Stimulated activated CD8-positive, alpha-beta memory T cell treated with anti-CD3 and anti-CD28 coated beads, Interleukin-12 subunit alpha, Interleukin-12 subunit beta, amount 100 ng/mL, for 1 hour (primary cell): ENCODE data around the gene DDX10.

Experiments
- DNase-seq: peaks from one replicate; pipeline ENCODE4 v3.0.0-alpha.2; 2020; ENCODE audit warnings: low read depth

DDX10 gene

DNA sequence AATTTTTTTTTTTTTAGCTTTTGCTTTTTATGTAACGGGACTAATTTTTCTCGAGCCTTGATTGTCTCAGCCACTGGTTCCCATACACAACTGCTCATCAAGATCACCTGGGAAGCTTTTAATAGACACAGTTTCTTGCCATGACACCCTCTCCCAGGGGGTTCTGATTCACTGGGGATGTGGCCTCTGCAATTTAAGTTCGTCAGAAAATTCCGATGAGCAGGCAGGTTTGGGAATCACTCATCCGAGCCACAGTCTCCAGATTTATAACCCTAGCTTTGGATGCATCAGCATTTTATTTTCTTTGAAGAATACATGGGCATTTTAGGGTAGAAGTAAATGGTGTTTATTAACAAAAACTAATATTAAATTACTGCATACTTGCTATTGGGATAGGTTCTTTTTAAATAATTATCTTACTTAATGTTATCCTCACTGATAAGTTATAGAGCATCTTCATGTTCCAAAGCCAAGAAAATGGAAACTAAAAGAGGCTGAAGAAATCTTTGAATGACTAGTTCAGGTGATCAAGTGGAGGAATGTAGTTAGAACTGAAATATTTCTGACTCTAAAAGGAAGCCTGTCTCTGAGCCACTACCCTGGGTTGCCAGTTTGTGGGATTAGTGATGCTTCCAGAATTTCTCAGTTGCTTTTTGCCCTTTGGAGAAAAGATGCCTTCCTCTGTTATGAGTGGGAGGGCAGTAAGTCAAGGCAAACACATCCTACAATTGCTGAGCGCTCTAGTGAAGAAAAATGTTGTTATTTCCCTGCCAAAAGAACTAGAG, 319.0 kb downstream of the DDX10 start:
- no peak for DNase-seq

DNA sequence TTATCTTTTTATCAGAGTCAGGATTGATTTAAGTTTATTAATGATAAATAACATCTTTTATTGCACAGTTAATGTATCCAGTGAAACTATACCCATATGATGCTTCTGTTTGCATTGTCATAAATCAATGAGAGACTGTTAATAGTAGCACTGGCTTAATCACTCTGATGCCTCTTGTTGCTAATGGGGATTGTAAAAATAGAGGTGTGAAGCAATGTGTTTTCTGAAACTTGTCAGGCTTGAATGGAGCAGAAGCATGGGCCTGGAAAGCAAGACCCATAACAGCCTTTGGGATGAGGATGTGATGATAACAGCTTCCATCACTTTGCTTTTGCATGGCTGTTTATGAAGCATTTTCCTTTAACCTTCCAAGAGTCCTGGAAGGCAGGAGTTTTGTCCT, 319.7 kb downstream of the DDX10 start:
- DNase-seq, result no peak

GRCh38 chr11:108985236-108985944, 320.5 kb downstream of the DDX10 start:
- no peak for DNase-seq

DNA sequence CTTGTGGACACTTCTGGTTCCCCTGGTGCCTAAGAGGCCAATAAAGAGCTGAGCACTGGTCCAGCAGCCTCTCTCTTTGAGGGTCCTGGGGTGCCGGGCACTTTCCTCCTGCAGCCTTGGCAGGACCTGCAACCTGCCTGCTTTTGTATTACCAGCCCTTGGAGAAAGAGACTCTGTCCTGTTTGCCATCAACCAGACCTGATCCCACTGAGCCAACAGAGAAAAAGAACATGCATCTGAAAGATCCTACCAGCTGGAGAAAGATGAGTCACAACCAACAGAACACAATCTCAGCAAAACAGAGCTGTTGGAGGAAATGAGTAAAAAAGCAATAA, 321.0 kb downstream of the DDX10 start:
- DNase-seq, result no peak
